Stimulated activated effector memory CD8-positive, alpha-beta T cell treated with anti-CD3 and anti-CD28 coated beads, Interleukin-12 subunit alpha, Interleukin-12 subunit beta, amount 100 ng/mL, for 72 hours (primary cell): Measurements from ENCODE around the gene IPPK.

Experiments used
- ATAC-seq: fragments of 150-1000 bp; cut with Tn5 transposase; 2 replicates; pipeline ENCODE4 v1.10.0; 2021
- DNase-seq, 2 donors: peaks; one replicate each; pipeline ENCODE4 v3.0.0; 2021 to 2022; ENCODE audit warnings: low spot score in 2 of 2
- H3K27ac Mint-ChIP-seq: one replicate; pipeline ENCODE4 v1.8.0; 2022; ENCODE audit warnings: mild to moderate bottlenecking, mixed read lengths
- H3K36me3 Mint-ChIP-seq: one replicate; pipeline ENCODE4 v1.8.0; 2022; ENCODE audit warnings: mild to moderate bottlenecking, mixed read lengths
- H3K4me1 Mint-ChIP-seq: one replicate; pipeline ENCODE4 v1.8.0; 2022; ENCODE audit warnings: mixed read lengths
- H3K4me3 Mint-ChIP-seq: one replicate; pipeline ENCODE4 v1.8.0; 2022; ENCODE audit warnings: mild to moderate bottlenecking, mixed read lengths
- H3K9me3 Mint-ChIP-seq: one replicate; pipeline ENCODE4 v1.8.0; 2022; ENCODE audit warnings: mixed read lengths

The IPPK gene

DNA sequence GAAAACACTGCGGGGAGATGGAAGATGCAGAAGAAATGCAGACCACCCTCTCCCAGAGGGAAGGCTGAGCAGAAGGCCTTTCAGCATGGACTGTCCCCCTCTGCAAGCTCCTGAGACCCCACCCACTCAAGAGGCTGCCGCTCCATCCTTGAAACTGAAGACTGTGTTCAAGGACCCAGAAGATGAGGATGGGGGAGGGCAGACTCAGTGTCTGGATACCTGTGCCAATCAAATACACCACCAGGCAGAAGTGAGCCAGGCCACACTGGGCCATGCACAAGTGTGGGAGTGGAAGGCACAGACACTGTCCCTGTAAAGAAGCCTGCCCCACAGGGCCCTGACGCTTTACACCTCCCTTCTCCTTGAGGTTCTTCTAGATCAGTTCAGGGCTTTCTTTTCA, 40.0 kb upstream of the IPPK start:
- no peak overlapping the region for H3K4me3 Mint-ChIP-seq
- ATAC-seq: no peak
- H3K4me1 Mint-ChIP-seq: peaks cover 45% of the 10 kb centered on the region
- no peak for DNase-seq
- H3K27ac Mint-ChIP-seq: peak overlapping the region; percentile 89
- peaks cover 42% of the 10 kb centered on the region for H3K36me3 Mint-ChIP-seq
- no peaks in the 10 kb centered on the region for H3K9me3 Mint-ChIP-seq

DNA sequence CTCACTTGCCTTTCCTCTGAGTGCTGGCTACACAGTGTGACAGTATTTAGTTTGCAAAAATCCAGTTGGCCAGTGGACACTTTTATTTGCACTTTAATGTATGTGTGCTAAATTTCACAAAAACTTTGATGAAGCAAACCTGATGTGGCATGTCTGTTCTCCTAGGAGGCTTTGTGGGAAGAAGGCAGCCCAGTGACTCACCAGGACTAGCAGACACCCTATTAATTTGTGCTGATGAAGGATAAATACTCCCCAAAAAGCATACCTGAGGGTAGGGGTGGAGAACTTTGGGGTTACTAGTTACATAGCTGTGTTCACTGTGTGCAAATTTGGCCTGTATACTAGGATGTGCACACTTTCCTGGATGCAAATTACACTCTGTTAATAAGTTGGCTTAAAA, 39.3 kb upstream of the IPPK start:
- ATAC-seq: no peak
- Mint-ChIP-seq H3K4me1 (peaks cover 45% of the 10 kb centered on the region), H3K27ac (peak overlapping the region; percentile 89), H3K36me3 (peaks cover 40% of the 10 kb centered on the region), H3K9me3 (no peaks in the 10 kb centered on the region), H3K4me3 (no peak overlapping the region)
- DNase-seq: no peak

DNA sequence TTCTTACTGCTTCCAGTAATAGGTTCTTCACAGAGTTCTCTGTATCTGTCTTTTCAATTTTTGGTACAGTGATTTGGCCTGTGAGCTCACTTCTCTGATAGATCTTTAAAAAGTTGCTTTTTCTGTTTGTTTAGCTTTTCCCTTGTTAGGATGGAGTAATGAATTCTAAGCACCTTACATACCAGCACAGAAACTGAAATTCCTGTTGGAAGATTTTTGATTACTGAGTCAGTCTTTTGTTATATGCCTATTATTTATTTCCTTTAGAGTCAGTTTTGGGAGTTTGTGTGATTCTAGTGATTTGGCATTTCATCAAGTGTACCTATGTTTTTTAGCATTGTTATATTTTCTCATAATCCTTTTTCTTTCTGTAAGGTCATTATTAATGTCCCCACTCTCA, 37.6 kb upstream of the IPPK start:
- Mint-ChIP-seq H3K27ac (peak overlapping the region; percentile 40), H3K36me3 (peaks cover 25% of the 10 kb centered on the region), H3K4me1 (peaks cover 30% of the 10 kb centered on the region), H3K9me3 (no peaks in the 10 kb centered on the region), H3K4me3 (no peak overlapping the region)
- no peak for DNase-seq
- no peak for ATAC-seq

DNA sequence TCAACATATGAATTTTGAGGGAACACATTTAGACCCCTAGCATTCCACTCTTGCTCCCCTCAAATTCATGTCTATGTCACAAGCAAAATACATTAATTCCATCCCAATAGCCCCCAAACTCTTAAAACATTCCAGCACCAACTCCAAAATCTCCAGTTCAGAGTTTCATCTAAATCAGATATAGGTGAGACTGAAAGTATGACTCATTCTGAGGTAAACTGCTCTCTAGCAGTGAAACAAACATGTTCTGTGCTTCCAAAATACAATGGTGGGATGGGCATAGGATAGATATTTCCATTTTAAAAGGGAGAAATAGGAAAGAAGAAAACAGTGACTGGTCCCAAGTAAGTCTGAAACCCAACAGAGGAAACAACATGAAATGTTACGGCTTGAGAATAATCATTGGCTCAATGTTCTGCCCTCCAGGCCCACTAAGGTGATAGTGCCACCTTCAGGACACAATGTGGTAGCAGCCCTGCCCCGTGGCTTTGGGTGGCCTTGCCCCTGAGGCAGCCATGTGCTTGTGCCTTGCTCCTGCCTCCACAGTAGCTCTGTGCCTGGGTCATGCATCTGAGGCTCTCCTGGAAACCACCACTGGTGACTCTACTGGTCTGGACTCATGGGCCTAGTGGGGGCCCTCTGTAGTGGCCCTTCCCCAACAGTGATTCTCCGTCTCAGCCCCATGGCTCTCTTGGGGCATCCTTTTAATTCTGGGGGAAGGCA, 36.4 kb upstream of the IPPK start:
- ATAC-seq: peak; percentile 92
- no peak overlapping the region for H3K27ac Mint-ChIP-seq
- H3K4me1 Mint-ChIP-seq: peaks cover 18% of the 10 kb centered on the region
- no peaks in the 10 kb centered on the region for H3K9me3 Mint-ChIP-seq
- DNase-seq: peak; percentile 23 to 67
- no peak overlapping the region for H3K4me3 Mint-ChIP-seq
- H3K36me3 Mint-ChIP-seq: peaks cover 14% of the 10 kb centered on the region

DNA sequence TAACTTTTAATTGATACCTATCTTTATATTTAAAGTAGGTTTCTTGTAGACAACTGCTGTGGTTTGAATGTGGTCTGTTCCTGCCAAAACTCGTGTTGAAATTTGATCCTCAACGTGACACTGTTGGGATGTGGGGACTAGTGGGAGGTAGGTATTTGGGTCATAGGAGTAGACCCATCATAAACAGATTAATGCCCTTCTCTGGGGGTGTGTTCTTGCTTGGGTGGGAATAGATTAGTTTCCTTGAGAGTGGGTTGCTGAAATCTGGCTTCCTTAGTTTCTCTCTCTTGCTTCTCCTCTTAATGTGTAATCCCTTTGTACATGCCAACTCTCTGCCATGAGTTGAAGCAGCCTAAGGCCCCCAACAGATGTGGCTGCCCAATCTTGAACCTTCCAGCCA, 34.6 kb upstream of the IPPK start:
- Mint-ChIP-seq H3K9me3 (no peaks in the 10 kb centered on the region), H3K4me1 (peaks cover 14% of the 10 kb centered on the region), H3K4me3 (no peak overlapping the region), H3K36me3 (peaks cover 11% of the 10 kb centered on the region), H3K27ac (peak overlapping the region; percentile 43)
- DNase-seq (no peak), ATAC-seq (no peak)

DNA sequence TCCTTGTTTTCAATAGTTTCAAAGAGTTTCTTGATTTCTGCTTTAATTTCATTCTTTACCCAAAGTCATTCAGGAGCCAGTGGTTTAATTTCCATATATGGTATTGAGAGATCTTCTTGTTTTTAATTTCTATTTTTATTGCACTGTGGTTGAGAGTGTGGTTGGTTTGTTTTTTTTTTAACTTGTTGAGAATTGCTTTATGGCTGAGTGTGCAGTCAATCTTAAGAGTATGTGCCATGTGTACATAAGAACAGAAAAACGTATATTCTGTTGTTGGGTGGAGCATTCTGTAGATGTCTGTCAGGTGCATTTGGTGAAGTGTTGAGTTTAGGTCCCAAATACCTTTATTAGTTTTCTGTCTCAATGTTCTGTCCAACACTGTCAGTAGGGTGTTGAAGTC, 26.7 kb upstream of the IPPK start:
- Mint-ChIP-seq H3K9me3 (peaks cover 31% of the 10 kb centered on the region), H3K27ac (no peak overlapping the region), H3K36me3 (no peaks in the 10 kb centered on the region), H3K4me1 (peaks cover 8% of the 10 kb centered on the region), H3K4me3 (no peak overlapping the region)
- DNase-seq: no peak
- no peak for ATAC-seq

DNA sequence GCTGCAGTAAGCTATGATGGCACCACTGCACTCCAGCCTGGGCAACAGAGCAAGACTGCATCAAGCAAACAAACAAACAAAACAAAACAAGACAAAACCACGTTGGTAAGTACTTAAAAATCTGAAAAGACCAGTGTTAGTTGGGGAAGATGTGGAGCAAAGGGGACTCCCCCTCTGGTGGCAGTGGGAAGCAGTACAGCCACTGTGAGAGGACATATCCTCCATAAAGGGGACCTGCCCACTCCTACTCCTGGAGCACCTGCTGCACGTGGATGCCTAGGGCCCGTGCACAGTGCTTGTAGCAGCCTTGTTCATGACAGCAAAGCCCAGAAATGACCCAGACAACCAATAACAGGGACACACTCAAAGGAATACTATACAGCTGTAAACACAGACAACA, 17.0 kb upstream of the IPPK start:
- no peaks in the 10 kb centered on the region for H3K4me1 Mint-ChIP-seq
- no peak overlapping the region for H3K4me3 Mint-ChIP-seq
- peaks cover 11% of the 10 kb centered on the region for H3K9me3 Mint-ChIP-seq
- H3K36me3 Mint-ChIP-seq: no peaks in the 10 kb centered on the region
- DNase-seq: no peak
- H3K27ac Mint-ChIP-seq: no peak overlapping the region
- ATAC-seq: no peak

DNA sequence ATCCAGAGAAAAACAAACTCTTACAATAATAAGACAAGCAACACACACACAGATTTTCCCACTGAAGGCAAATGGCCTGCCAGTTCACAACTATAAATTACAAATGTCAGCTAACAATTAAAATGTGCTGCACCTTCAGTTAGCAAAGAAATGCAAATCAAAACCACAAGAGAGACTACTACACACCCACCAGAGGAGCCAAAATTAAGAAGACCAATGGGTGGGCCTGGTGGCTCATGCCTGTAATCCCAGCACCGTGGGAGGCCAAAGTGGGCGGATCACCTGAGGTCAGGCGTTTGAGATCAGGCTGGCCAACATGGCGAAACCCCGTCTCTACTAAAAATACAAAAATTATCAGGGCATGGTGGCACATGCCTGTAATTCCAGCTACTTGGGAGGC, 15.1 kb upstream of the IPPK start:
- DNase-seq: no peak
- Mint-ChIP-seq H3K27ac (no peak overlapping the region), H3K4me1 (no peaks in the 10 kb centered on the region), H3K9me3 (peaks cover 1% of the 10 kb centered on the region), H3K4me3 (no peak overlapping the region), H3K36me3 (no peaks in the 10 kb centered on the region)
- ATAC-seq: no peak

DNA sequence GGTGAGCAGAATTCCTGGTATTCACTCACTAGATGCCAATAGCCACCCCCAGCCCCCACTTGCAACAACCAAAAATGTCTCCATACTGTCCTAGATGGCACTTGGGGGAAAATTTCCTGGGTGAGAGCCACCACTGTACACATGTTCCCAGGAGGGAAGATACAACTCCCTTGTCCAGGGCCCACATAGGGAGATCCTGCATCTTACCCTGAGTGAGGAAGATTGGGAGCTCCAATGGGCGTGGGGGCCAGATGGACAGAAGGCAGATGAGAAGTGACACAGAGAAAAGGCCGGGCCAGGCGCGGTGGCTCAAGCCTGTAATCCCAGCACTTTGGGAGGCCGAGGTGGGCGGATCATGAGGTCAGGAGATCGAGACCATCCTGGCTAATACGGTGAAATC, 12.3 kb upstream of the IPPK start:
- H3K9me3 Mint-ChIP-seq: no peaks in the 10 kb centered on the region
- no peaks in the 10 kb centered on the region for H3K36me3 Mint-ChIP-seq
- H3K4me1 Mint-ChIP-seq: no peaks in the 10 kb centered on the region
- H3K27ac Mint-ChIP-seq: no peak overlapping the region
- ATAC-seq (no peak), DNase-seq (no peak)
- H3K4me3 Mint-ChIP-seq: no peak overlapping the region

DNA sequence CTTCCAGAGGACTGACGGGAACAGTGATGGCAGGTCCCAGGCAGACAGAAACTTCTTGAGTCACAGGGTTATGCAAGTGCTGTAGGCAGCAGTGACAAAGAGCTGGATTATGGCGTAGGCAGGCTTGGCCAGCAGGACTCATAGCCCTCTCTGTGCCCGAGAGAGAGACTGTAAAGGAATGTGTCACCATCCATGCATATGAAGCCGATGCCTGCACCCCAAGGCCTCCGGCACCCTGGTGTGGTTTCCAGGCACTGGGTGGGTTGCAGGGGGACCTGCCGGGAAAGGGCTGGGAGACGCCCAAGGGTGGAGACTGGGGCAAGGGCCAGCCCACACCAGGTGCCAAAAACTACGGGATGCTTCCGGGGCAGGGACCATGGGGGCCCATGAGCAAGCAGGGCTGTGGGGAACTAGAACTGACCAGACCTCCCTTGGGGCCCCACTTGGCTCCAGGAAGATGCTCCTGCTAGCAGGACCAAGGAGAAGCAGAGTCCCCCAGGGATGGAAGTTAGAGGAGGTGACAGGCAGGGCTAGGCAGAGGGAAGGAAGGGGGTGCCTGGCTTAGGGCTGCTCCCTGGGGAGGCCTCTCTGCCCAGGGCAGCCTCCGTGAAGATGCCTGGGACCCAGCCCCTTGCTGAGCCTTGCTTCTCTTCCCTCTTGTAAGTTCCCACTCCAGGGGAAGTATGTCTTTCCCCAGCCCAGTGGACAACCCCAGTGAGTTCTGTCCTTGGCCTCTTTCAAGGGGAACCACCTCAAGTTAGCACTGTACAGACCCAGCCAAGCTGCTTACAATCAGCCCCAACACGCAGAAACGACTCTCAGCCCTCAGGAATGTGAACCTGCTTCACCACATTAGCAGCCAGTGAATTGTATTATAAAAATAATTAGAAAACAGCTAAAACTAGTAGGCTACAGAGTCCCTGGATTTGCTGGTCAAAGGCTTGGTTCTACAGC, 10.5 kb upstream of the IPPK start:
- H3K4me1 Mint-ChIP-seq: no peaks in the 10 kb centered on the region
- ATAC-seq (no peak), DNase-seq (no peak)
- H3K36me3 Mint-ChIP-seq: no peaks in the 10 kb centered on the region
- no peak overlapping the region for H3K27ac Mint-ChIP-seq
- no peak overlapping the region for H3K4me3 Mint-ChIP-seq
- no peaks in the 10 kb centered on the region for H3K9me3 Mint-ChIP-seq

DNA sequence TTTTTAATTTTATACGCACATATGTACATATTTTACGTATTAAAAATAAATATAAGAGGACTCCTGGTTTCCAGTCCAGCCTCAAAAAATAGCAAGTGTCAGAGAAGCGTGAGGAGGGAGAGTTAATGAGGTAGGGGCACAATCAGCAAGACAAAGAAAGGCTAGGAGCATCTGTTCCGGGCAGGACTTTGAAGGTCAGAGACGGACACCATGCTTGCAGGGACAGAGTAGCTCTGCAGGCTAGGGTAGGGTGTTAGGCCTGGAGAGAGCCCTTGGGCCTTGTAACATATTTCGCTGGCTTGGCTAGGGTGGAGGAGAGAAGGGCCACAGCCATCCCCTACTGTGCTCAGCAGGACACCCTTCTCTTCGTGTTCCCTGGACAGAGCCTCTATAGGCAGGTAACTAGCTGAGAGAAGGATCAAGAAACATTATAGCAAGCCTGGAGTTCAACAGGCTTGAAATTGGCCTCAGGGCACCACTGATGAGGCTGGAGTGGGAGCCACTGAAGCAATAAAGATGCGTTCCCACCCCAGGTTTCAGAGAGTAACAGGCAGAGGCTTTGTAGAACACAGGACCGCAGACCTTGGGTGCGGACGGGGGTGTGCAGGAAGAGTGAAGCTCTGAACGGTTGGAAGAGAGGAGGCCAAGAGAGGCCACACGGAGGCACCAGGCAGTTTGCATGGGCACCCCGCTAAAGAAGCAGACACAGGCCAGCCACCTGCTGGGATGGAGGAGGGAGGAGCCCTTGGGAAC, 9.7 kb upstream of the IPPK start:
- Mint-ChIP-seq H3K4me3 (no peak overlapping the region), H3K27ac (no peak overlapping the region), H3K4me1 (no peaks in the 10 kb centered on the region), H3K9me3 (no peaks in the 10 kb centered on the region), H3K36me3 (no peaks in the 10 kb centered on the region)
- no peak for ATAC-seq
- DNase-seq: no peak

DNA sequence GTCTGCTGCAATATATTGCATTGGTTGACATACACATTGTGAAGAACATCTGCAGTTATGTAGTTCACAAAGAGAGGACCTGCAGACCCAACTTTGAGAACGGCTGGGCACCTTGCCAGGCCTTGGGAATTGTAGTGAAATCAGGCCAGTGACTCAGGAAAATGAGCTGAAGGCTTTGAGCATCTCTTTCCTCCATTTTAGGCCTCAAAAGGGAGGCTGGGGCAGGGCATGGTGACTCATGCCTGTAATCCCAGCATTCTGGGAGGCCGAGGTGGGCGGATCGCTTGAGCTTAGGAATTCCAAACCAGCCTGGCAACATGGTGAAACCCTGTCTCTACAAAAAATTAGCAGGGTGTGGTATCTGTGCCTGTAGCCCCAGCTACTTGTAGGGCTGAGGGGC, 1.4 kb upstream of the IPPK start:
- H3K27ac Mint-ChIP-seq: no peak overlapping the region
- DNase-seq (no peak), ATAC-seq (no peak)
- H3K4me3 Mint-ChIP-seq: peak overlapping the region; percentile 83
- H3K9me3 Mint-ChIP-seq: no peaks in the 10 kb centered on the region
- H3K36me3 Mint-ChIP-seq: peaks cover 29% of the 10 kb centered on the region
- H3K4me1 Mint-ChIP-seq: peaks cover 25% of the 10 kb centered on the region

DNA sequence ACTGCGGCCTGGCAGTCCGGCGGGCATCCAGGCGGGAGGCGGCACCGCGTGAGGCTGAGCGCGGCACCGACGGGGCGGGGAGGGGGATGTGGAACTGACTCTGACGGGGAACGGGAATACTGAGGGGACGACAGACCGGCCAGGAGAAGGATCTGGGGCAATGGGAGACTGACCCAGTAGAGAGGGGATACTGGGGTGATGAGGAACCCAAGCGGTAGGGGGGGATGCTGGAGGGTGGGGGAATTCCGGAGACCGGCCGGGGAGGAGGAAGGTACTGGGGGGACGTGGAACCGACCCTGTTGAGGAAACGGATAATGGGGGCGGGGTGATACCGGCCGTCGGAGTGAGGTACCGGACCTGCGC, 423 bp downstream of the IPPK start:
- Mint-ChIP-seq H3K9me3 (no peaks in the 10 kb centered on the region), H3K4me3 (peak overlapping the region; percentile 83), H3K27ac (peak overlapping the region; percentile 94), H3K36me3 (peaks cover 37% of the 10 kb centered on the region), H3K4me1 (peaks cover 41% of the 10 kb centered on the region)
- DNase-seq: peak in 1 of 2 donors; percentile 21
- peak; percentile 5 for ATAC-seq

DNA sequence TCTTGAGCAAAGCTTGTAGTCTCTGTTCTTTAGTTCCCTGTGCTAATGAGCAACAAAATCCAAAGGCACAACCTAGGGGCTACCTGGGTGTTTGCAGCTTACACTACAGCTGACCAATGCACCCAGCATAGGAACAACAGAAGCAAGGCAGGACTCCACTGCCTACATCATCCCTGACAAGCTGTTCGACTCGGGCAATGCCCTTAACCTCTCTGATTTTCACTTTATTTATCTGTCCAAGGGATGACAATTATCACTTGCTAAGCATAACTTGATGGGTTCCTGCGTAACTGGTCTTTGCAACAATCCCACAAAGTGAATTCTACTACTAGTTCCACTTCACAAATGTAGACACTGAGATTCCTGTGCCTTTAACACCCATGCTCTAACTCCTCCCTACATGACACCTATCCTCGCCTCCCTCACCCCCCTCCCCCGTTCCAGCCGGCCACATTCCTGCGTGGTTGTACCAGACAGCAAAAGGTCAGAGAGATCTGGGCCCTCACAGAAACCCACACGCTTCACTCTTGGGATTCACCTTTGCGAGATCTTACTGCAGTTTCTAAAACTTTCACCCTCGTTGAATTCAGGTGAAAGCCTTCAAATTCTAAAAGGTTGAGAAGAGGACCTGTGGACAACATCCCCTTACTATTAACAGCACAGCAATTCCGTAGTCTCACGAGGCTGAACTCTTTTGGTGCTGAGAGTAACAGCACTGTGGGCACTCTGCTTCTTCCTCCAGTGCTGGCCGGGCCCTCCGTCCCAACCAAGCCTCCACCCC, 995 bp downstream of the IPPK start:
- Mint-ChIP-seq H3K27ac (peak overlapping the region; percentile 94), H3K9me3 (no peaks in the 10 kb centered on the region), H3K4me3 (peak overlapping the region; percentile 83), H3K4me1 (peaks cover 47% of the 10 kb centered on the region), H3K36me3 (peaks cover 37% of the 10 kb centered on the region)
- ATAC-seq: no peak
- DNase-seq: no peak
